ENCODE results near the gene SOD3. TPM values are rescaled to one million over a fixed set of nuclear protein-coding genes. Genes with fewer than 3 reads are reported as not detected.

The SOD3 gene
- polyA plus RNA-seq, 1 donor = 5.3 TPM

DNA sequence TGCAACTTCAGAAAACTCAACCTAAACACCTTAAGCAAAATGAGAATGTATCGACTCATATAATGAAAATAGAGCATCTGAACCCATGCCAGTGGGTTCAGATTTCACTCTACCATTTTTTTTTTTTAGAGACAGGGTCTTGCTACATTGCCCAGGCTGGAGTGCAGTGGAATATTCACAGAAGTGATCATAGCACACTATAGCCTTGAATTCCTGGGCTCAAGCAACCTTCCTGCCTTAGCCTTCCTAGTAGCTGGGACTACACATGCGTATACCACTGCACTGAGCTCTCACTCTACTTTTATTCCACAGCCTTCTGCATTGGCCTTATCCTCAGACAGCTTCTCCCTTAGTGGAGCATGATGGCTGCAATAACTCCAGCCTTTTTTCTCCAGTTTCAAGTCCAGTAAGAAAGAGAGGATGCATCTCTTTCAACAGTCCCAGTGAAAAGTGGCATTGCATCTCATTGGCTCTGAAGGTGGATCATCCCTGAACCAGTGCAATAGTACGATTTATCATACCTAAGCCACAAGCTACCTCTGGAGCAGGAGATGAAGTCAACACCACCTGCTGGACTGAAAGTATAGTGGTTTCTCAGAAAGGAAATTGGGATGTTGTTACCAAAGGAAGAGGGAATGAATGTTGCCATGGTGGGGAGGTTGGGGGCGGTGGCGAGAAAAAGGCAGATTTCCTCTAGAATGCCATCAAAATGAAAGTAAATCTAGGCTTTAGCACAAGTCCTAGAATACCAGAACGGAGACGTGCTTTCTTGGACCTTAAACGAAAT is 2.0 kb upstream of the SOD3 start:
- Histone ChIP-seq H3K27ac (ENCODE audit: low read length) (no peak overlapping the region), H3K27me3 (ENCODE audit: control insufficient read depth, insufficient read depth, low read length) (peaks cover 24% of the 10 kb centered on the region), H3K36me3 (ENCODE audit: control insufficient read depth, insufficient read depth, low read length) (no peaks in the 10 kb centered on the region), H3K4me1 (ENCODE audit: control insufficient read depth, insufficient read depth, low read length) (peaks cover 7% of the 10 kb centered on the region), H3K9me3 (ENCODE audit: control insufficient read depth, low read depth, low read length) (no peaks in the 10 kb centered on the region), H3K4me3 (ENCODE audit: low read length) (no peak overlapping the region)
- WGBS (ENCODE audit: insufficient coverage, low lambda C conversion rate) = 83% methylated on average over 2 of the region's 8 CpGs
- DNase-seq = no peak

DNA sequence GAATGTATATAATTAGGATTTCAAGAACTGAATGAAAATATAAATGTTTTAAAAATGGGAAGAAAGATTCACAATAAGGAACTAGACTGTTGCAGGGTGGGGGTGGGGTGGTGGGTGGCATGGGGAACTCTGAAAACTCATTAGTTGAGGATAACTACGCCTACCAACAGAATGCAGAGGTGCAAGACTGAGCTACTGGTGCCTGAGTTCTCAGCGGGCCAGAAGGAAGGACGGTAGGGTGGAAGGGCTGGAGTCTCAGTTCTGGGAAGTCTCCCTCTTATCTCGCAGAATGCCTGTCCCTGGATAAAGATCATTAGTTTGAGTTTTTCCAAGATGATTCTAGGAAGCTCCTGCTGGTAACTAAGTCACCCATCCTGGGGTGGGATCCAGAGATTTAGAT is 1.3 kb upstream of the SOD3 start:
- Histone ChIP-seq H3K4me3 (ENCODE audit: low read length) (no peak overlapping the region), H3K9me3 (ENCODE audit: control insufficient read depth, low read depth, low read length) (peaks cover under 1% of the 10 kb centered on the region), H3K27ac (ENCODE audit: low read length) (no peak overlapping the region), H3K36me3 (ENCODE audit: control insufficient read depth, insufficient read depth, low read length) (no peaks in the 10 kb centered on the region), H3K27me3 (ENCODE audit: control insufficient read depth, insufficient read depth, low read length) (peaks cover 30% of the 10 kb centered on the region), H3K4me1 (ENCODE audit: control insufficient read depth, insufficient read depth, low read length) (peaks cover 7% of the 10 kb centered on the region)
- WGBS (ENCODE audit: insufficient coverage, low lambda C conversion rate) = no CpG with 5 or more reads among the region's 4 CpGs
- no peak for DNase-seq

DNA sequence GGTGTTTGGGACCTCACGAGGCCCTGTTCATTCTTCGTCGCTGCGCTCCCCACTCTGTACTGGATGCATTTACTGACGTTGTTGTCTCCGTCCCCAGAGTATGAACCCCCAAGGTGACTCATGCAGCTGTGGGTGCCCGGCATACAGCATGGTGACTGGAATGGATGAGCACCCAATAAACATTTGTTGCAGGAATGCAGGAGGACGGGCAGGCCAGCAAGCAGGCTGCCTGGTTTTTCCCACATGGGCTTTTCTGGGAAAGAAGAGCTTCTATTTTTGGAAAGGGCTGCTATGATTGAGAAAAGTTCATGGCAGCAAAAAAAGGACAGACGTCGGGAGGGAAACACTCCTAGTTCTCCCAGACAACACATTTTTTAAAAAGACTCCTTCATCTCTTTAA is 893 bp upstream of the SOD3 start:
- no peak for DNase-seq
- H3K9me3 ChIP-seq (ENCODE audit: control insufficient read depth, low read depth, low read length) = peaks cover 4% of the 10 kb centered on the region
- H3K27me3 ChIP-seq (ENCODE audit: control insufficient read depth, insufficient read depth, low read length) = peaks cover 35% of the 10 kb centered on the region
- H3K36me3 ChIP-seq (ENCODE audit: control insufficient read depth, insufficient read depth, low read length) = no peaks in the 10 kb centered on the region
- no peak overlapping the region for H3K4me3 ChIP-seq (ENCODE audit: low read length)
- H3K4me1 ChIP-seq (ENCODE audit: control insufficient read depth, insufficient read depth, low read length) = peaks cover 7% of the 10 kb centered on the region
- WGBS (ENCODE audit: insufficient coverage, low lambda C conversion rate) = 25% methylated on average over 2 of the region's 10 CpGs
- no peak overlapping the region for H3K27ac ChIP-seq (ENCODE audit: low read length)

DNA sequence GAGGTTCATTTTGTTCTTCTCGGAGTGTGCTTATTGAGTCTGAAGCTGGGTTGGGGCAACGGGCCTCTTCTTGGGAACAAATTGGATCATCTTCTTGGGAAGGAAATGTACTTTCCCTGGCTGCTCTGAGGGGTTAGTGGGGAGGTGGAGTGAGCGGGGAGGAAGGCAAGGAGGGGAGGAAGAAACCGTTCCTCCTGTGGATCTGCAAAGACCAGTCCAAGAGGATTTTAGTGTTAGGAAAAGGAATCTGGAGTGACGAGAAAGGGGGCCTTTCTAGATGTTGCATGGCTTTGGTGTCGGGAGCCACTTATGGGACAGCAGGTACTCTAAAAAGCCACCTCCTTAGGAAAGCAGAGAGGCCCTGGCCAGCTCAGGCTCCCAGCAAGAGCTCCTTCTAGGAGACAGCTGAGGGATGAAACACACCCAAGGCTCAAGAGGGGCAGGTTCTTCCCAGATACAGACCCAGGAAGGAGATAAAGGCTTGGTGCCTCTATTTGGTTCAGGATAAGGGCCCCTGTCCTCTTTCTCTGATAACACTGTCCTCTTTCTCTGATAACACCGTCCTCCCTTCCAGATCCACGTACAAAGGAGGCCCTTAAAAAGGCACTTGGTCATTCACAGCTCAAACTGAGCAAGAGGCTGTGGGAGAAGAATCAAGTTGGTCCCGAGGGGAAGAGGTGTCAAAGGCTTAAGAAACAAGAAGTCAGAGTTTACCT is 451 bp downstream of the SOD3 start:
- WGBS (ENCODE audit: insufficient coverage, low lambda C conversion rate) = 0% methylated on average over 1 of the region's 9 CpGs
- H3K4me3 ChIP-seq (ENCODE audit: low read length) = peak overlapping the region; percentile 5
- H3K36me3 ChIP-seq (ENCODE audit: control insufficient read depth, insufficient read depth, low read length) = no peaks in the 10 kb centered on the region
- H3K27me3 ChIP-seq (ENCODE audit: control insufficient read depth, insufficient read depth, low read length) = peaks cover 46% of the 10 kb centered on the region
- no peak overlapping the region for H3K27ac ChIP-seq (ENCODE audit: low read length)
- DNase-seq = no peak
- H3K4me1 ChIP-seq (ENCODE audit: control insufficient read depth, insufficient read depth, low read length) = peaks cover 7% of the 10 kb centered on the region
- H3K9me3 ChIP-seq (ENCODE audit: control insufficient read depth, low read depth, low read length) = peaks cover 4% of the 10 kb centered on the region

DNA sequence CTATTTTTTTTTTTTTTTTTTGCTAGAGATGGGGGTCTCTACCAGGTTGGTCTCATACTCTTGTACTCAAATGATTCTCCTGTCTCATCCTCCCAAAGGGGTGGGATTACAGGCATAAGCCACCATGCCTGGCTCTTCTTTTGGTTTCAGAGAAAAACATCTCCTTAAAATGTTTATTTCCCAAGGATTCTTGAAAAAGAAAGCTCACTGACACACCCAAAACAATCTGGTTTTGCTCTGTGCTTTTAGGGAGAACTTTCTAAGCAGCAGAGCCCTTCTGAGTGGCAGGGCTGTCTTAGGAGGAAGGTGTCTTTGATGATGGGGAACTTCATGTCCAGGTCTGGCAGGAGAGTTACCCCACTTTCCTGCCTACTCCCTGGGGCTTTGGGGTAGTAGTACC is 1.2 kb downstream of the SOD3 start:
- Histone ChIP-seq H3K9me3 (ENCODE audit: control insufficient read depth, low read depth, low read length) (peaks cover 4% of the 10 kb centered on the region), H3K27ac (ENCODE audit: low read length) (no peak overlapping the region), H3K36me3 (ENCODE audit: control insufficient read depth, insufficient read depth, low read length) (no peaks in the 10 kb centered on the region), H3K27me3 (ENCODE audit: control insufficient read depth, insufficient read depth, low read length) (peaks cover 54% of the 10 kb centered on the region), H3K4me1 (ENCODE audit: control insufficient read depth, insufficient read depth, low read length) (peaks cover 7% of the 10 kb centered on the region), H3K4me3 (ENCODE audit: low read length) (no peak overlapping the region)
- DNase-seq = no peak

DNA sequence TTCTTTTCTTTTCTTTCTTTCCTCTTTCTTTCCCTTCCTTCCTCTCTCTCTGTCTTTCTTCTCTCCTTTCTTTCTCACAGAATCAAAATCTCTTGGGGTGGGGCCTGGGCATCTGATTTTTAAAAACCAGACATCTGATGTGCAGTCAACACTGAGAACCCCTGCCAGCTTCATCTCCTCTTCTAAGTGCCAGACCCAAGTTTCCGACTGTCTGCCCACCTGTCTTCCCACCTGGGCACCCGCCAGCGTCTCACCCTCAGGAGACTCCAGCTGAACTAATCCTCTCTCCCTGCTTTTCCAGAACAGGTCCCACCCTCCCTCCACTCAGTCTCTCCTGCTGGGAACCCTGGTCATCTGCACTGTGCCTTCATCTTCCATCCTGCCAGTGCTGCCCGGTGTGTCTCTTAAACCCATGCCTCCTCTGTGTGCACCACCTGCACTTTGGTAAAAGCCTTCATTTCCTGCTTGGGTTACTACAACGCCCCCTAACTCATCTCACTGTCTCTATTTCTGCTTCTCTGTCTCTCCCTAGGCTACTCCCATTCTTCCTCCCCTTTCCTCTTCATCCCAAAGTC is 2.8 kb downstream of the SOD3 start:
- peaks cover 7% of the 10 kb centered on the region for H3K4me1 ChIP-seq (ENCODE audit: control insufficient read depth, insufficient read depth, low read length)

DNA sequence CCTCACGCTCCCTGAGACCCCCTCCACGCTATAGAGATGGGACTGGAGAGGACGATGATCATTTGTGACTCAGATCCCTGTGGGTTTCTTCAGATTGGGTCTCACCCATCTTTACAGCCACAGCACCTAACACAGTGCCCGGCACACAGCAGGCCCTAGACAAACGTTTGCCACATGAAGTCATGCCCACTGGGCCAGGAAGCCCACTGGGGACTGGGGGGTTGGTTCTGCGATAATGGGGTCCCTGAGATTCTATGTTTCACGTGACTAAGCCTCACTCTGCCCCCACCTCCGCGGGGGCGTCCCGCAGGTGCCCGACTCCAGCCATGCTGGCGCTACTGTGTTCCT is 3.8 kb downstream of the SOD3 start:
- WGBS (ENCODE audit: insufficient coverage, low lambda C conversion rate) = no CpG with 5 or more reads among the region's 13 CpGs
- Histone ChIP-seq H3K4me3 (ENCODE audit: low read length) (no peak overlapping the region), H3K27me3 (ENCODE audit: control insufficient read depth, insufficient read depth, low read length) (peaks cover 63% of the 10 kb centered on the region), H3K36me3 (ENCODE audit: control insufficient read depth, insufficient read depth, low read length) (no peaks in the 10 kb centered on the region), H3K27ac (ENCODE audit: low read length) (no peak overlapping the region), H3K9me3 (ENCODE audit: control insufficient read depth, low read depth, low read length) (peaks cover 4% of the 10 kb centered on the region), H3K4me1 (ENCODE audit: control insufficient read depth, insufficient read depth, low read length) (peaks cover 7% of the 10 kb centered on the region)
- DNase-seq = no peak

More for the DNA sequence above, 2.8 kb downstream of the SOD3 start:
- H3K4me3 ChIP-seq (ENCODE audit: low read length) = no peak overlapping the region
- H3K36me3 ChIP-seq (ENCODE audit: control insufficient read depth, insufficient read depth, low read length) = no peaks in the 10 kb centered on the region
- H3K27ac ChIP-seq (ENCODE audit: low read length) = no peak overlapping the region
- H3K27me3 ChIP-seq (ENCODE audit: control insufficient read depth, insufficient read depth, low read length) = peaks cover 63% of the 10 kb centered on the region
- WGBS (ENCODE audit: insufficient coverage, low lambda C conversion rate) = 41% methylated on average over 3 of the region's 5 CpGs
- peaks cover 4% of the 10 kb centered on the region for H3K9me3 ChIP-seq (ENCODE audit: control insufficient read depth, low read depth, low read length)
- no peak for DNase-seq

DNA sequence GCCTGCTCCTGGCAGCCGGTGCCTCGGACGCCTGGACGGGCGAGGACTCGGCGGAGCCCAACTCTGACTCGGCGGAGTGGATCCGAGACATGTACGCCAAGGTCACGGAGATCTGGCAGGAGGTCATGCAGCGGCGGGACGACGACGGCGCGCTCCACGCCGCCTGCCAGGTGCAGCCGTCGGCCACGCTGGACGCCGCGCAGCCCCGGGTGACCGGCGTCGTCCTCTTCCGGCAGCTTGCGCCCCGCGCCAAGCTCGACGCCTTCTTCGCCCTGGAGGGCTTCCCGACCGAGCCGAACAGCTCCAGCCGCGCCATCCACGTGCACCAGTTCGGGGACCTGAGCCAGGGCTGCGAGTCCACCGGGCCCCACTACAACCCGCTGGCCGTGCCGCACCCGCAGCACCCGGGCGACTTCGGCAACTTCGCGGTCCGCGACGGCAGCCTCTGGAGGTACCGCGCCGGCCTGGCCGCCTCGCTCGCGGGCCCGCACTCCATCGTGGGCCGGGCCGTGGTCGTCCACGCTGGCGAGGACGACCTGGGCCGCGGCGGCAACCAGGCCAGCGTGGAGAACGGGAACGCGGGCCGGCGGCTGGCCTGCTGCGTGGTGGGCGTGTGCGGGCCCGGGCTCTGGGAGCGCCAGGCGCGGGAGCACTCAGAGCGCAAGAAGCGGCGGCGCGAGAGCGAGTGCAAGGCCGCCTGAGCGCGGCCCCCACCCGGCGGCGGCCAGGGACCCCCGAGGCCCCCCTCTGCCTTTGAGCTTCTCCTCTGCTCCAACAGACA is 4.4 kb downstream of the SOD3 start:
- Histone ChIP-seq H3K4me3 (ENCODE audit: low read length) (no peak overlapping the region), H3K4me1 (ENCODE audit: control insufficient read depth, insufficient read depth, low read length) (peaks cover 4% of the 10 kb centered on the region), H3K9me3 (ENCODE audit: control insufficient read depth, low read depth, low read length) (peaks cover 4% of the 10 kb centered on the region), H3K27me3 (ENCODE audit: control insufficient read depth, insufficient read depth, low read length) (peaks cover 63% of the 10 kb centered on the region), H3K27ac (ENCODE audit: low read length) (no peak overlapping the region), H3K36me3 (ENCODE audit: control insufficient read depth, insufficient read depth, low read length) (no peaks in the 10 kb centered on the region)
- no peak for DNase-seq
- no CpG with 5 or more reads among the region's 103 CpGs for WGBS (ENCODE audit: insufficient coverage, low lambda C conversion rate)

DNA sequence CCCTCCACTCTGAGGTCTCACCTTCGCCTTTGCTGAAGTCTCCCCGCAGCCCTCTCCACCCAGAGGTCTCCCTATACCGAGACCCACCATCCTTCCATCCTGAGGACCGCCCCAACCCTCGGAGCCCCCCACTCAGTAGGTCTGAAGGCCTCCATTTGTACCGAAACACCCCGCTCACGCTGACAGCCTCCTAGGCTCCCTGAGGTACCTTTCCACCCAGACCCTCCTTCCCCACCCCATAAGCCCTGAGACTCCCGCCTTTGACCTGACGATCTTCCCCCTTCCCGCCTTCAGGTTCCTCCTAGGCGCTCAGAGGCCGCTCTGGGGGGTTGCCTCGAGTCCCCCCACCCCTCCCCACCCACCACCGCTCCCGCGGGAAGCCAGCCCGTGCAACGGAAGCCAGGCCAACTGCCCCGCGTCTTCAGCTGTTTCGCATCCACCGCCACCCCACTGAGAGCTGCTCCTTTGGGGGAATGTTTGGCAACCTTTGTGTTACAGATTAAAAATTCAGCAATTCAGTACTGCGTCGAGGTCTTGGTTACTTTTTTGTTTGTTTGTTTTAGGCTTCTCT is 5.0 kb downstream of the SOD3 start:
- H3K4me1 ChIP-seq (ENCODE audit: control insufficient read depth, insufficient read depth, low read length) = peaks cover 2% of the 10 kb centered on the region
- WGBS (ENCODE audit: insufficient coverage, low lambda C conversion rate) = no CpG with 5 or more reads among the region's 25 CpGs
- peaks cover 4% of the 10 kb centered on the region for H3K9me3 ChIP-seq (ENCODE audit: control insufficient read depth, low read depth, low read length)
- H3K27me3 ChIP-seq (ENCODE audit: control insufficient read depth, insufficient read depth, low read length) = peaks cover 60% of the 10 kb centered on the region
- H3K27ac ChIP-seq (ENCODE audit: low read length) = no peak overlapping the region
- no peak overlapping the region for H3K4me3 ChIP-seq (ENCODE audit: low read length)
- no peak for DNase-seq
- H3K36me3 ChIP-seq (ENCODE audit: control insufficient read depth, insufficient read depth, low read length) = no peaks in the 10 kb centered on the region
